GM08714 (cell line): ENCODE measurements around the gene NFATC1.

Experiments used
- H3K4me3 ChIP-seq: fragments of 200-500 bp; sonication (Bioruptor generic); 2 replicates; pipeline ENCODE4 v1.5.1; 2014; ENCODE audit warnings: mild to moderate bottlenecking, low read length, inconsistent platforms
- ZNF274 ChIP-seq: IDR thresholded peaks from 2 replicates; pipeline ENCODE4 v1.6.1; 2012; ENCODE audit warnings: mild to moderate bottlenecking, low read depth, low read length

NFATC1 gene

GRCh38 chr18:79395761-79396404, at the start of gene NFATC1:
Gene NFATC1 (plus strand): TSS chr18:79395930. CDS start chr18:79396225, 295 bp downstream.
- peak within 1 kb of the TSS; percentile 50; the same call in 1 of the 2 replicates for H3K4me3 ChIP-seq
- no peak for TF ChIP-seq ZNF274

- no peak for TF ChIP-seq ZNF274
- no peak overlapping the region for H3K4me3 ChIP-seq
Measured at GRCh38 chr18:79345981-79346380, 49.7 kb upstream of the NFATC1 start.

- H3K4me3 ChIP-seq, result no peak overlapping the region
- TF ChIP-seq ZNF274, result no peak
Measured at GRCh38 chr18:79348066-79348465, 47.7 kb upstream of the NFATC1 start.

- TF ChIP-seq ZNF274, result no peak
- no peak overlapping the region for H3K4me3 ChIP-seq
Measured at GRCh38 chr18:79352432-79352831, 43.3 kb upstream of the NFATC1 start.

GRCh38 chr18:79353267-79353666, 42.5 kb upstream of the NFATC1 start:
- no peak for TF ChIP-seq ZNF274
- no peak overlapping the region for H3K4me3 ChIP-seq

- H3K4me3 ChIP-seq, result no peak overlapping the region
- TF ChIP-seq ZNF274, result no peak
Measured at GRCh38 chr18:79354350-79354749, 41.4 kb upstream of the NFATC1 start.

GRCh38 chr18:79355433-79356335, 40.0 kb upstream of the NFATC1 start:
- TF ChIP-seq ZNF274, result no peak
- no peak overlapping the region for H3K4me3 ChIP-seq

GRCh38 chr18:79356435-79356834, 39.3 kb upstream of the NFATC1 start:
- no peak for TF ChIP-seq ZNF274
- no peak overlapping the region for H3K4me3 ChIP-seq

GRCh38 chr18:79360933-79361332, 34.8 kb upstream of the NFATC1 start:
- no peak for TF ChIP-seq ZNF274
- no peak overlapping the region for H3K4me3 ChIP-seq

- no peak for TF ChIP-seq ZNF274
- no peak overlapping the region for H3K4me3 ChIP-seq
Measured at GRCh38 chr18:79361766-79362522, 33.8 kb upstream of the NFATC1 start.

- H3K4me3 ChIP-seq, result no peak overlapping the region
- no peak for TF ChIP-seq ZNF274
Measured at GRCh38 chr18:79365701-79366100, 30.0 kb upstream of the NFATC1 start.

- TF ChIP-seq ZNF274, result no peak
- no peak overlapping the region for H3K4me3 ChIP-seq
Measured at GRCh38 chr18:79366177-79367094, 29.3 kb upstream of the NFATC1 start.

- H3K4me3 ChIP-seq, result no peak overlapping the region
- no peak for TF ChIP-seq ZNF274
Measured at GRCh38 chr18:79367480-79367879, 28.2 kb upstream of the NFATC1 start.

GRCh38 chr18:79367989-79368388, 27.7 kb upstream of the NFATC1 start:
- no peak for TF ChIP-seq ZNF274
- H3K4me3 ChIP-seq, result no peak overlapping the region
